ENCODE results near the gene MALRD1.

The MALRD1 gene

DNA sequence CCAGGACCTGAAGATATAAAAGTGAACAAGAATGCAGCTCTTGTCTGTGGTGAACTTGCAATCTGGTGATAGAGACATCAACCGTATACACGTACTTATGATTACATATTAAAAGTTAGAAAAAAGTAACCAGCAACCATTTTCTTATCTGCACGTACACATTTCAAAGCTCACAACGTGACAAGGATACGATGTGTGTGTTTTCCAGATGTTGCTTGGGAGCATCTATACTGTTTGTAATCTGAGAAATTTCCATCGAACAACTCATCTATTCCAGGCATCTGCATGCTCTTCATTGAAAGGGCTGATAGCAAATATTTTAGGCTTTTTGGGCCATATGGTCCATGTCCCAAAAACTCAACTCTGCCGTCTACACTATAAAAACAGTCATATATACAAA lies 23.3 kb downstream of the MALRD1 start:
- no peak overlapping the region for H3K18ac ChIP-seq (ENCODE audit: low read length)
- H4K5ac ChIP-seq (ENCODE audit: low read length), result no peak overlapping the region
- no peak overlapping the region for H3K23ac ChIP-seq (ENCODE audit: low read length)
- no peak overlapping the region for H3K9ac ChIP-seq (ENCODE audit: low read length)
- H3K56ac ChIP-seq (ENCODE audit: low read length), result no peak overlapping the region
- H3K27me3 ChIP-seq (ENCODE audit: insufficient read depth, low read length, poor library complexity), result no peaks in the 10 kb centered on the region
- no peak overlapping the region for H3K4ac ChIP-seq (ENCODE audit: low read depth, low read length)
- no peak overlapping the region for H2BK5ac ChIP-seq (ENCODE audit: low read length)
- H3K36me3 ChIP-seq (ENCODE audit: control insufficient read depth, insufficient read depth, low read length), result no peaks in the 10 kb centered on the region
- no peak overlapping the region for H3K4me3 ChIP-seq (ENCODE audit: low read length)
- DNase-seq, result no peak
- H3K4me2 ChIP-seq (ENCODE audit: low read length), result no peak overlapping the region
- no peaks in the 10 kb centered on the region for H3K4me1 ChIP-seq (ENCODE audit: control insufficient read depth, low read depth, low read length)
- WGBS (ENCODE audit: extremely low coverage, insufficient coverage, low lambda C conversion rate), result no CpG with 5 or more reads among the region's 7 CpGs
- no peaks in the 10 kb centered on the region for H3K79me1 ChIP-seq (ENCODE audit: low read length)
- H4K8ac ChIP-seq (ENCODE audit: low read depth, low read length), result no peak overlapping the region
- no peak overlapping the region for H2AK5ac ChIP-seq (ENCODE audit: low read length)
- no peaks in the 10 kb centered on the region for H3K79me2 ChIP-seq (ENCODE audit: control insufficient read depth, insufficient read depth, low read length)
- no peak overlapping the region for H2BK15ac ChIP-seq (replicated peaks; ENCODE audit: low read depth)
- H3K27ac ChIP-seq (ENCODE audit: low read depth, low read length), result no peak overlapping the region
- H2BK120ac ChIP-seq (ENCODE audit: low read depth, low read length), result no peak overlapping the region

DNA sequence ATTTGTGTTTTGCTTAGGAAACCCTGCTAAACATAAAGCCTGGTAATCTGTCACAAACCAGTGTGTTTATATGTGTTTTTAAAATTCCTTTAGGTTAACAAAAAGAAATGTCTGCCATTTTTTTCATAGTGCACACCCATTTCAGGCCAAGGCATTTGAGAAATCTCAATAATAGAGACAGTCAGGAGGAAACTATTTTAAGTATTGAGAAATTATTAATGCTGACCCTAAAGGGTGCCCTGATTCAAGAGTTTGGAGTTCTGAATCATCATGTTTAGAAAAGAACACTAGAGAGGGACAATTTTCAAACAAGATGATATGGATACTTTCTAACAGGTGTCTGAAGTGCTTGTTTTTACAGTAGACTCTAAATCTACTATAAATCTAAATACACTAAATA lies 28.7 kb downstream of the MALRD1 start:
- Histone ChIP-seq H3K27me3 (ENCODE audit: insufficient read depth, low read length, poor library complexity) (no peaks in the 10 kb centered on the region), H3K79me1 (ENCODE audit: low read length) (no peaks in the 10 kb centered on the region), H3K56ac (ENCODE audit: low read length) (no peak overlapping the region), H2BK120ac (ENCODE audit: low read depth, low read length) (no peak overlapping the region), H3K27ac (ENCODE audit: low read depth, low read length) (no peak overlapping the region), H2AK5ac (ENCODE audit: low read length) (no peak overlapping the region), H2BK5ac (ENCODE audit: low read length) (no peak overlapping the region), H4K5ac (ENCODE audit: low read length) (no peak overlapping the region), H3K18ac (ENCODE audit: low read length) (no peak overlapping the region), H3K36me3 (ENCODE audit: control insufficient read depth, insufficient read depth, low read length) (no peaks in the 10 kb centered on the region), H3K79me2 (ENCODE audit: control insufficient read depth, insufficient read depth, low read length) (no peaks in the 10 kb centered on the region), H3K4me1 (ENCODE audit: control insufficient read depth, low read depth, low read length) (no peaks in the 10 kb centered on the region), H2BK15ac (replicated peaks; ENCODE audit: low read depth) (no peak overlapping the region), H3K4me3 (ENCODE audit: low read length) (no peak overlapping the region), H3K23ac (ENCODE audit: low read length) (no peak overlapping the region), H4K8ac (ENCODE audit: low read depth, low read length) (no peak overlapping the region), H3K4ac (ENCODE audit: low read depth, low read length) (no peak overlapping the region), H3K9ac (ENCODE audit: low read length) (no peak overlapping the region), H3K4me2 (ENCODE audit: low read length) (no peak overlapping the region)
- DNase-seq, result no peak

DNA sequence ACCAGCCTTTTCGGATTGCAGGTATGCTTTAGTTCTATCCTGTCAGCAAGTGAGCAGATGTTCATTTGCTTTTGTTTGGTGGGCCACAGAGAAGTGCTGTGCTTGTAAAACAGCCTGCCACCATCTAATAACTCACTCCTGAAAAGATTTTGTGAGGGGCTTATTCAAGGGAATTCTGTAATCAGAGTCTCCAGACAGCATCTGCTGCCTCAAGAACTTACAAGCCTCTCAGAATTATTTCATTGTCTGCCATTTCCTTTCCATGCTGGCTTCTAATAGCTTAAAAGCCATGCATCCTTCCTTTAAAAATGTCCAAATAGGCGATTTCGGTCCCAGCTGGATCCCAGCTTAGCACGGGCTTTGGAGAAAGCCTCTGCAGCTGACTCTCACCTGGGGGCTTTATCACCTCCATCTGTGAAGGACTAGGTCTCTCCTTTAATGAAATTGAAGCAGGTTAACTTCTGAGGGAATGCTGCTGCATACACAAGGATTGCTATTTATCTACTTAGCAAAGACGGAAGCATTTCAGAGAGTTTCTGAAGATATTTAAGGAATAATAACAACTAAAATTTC lies 48.0 kb downstream of the MALRD1 start:
- Histone ChIP-seq H3K4me1 (ENCODE audit: control insufficient read depth, low read depth, low read length) (no peaks in the 10 kb centered on the region), H3K4ac (ENCODE audit: low read depth, low read length) (no peak overlapping the region), H3K79me2 (ENCODE audit: control insufficient read depth, insufficient read depth, low read length) (no peaks in the 10 kb centered on the region), H2BK15ac (replicated peaks; ENCODE audit: low read depth) (no peak overlapping the region), H3K4me3 (ENCODE audit: low read length) (no peak overlapping the region), H4K5ac (ENCODE audit: low read length) (no peak overlapping the region), H3K23ac (ENCODE audit: low read length) (no peak overlapping the region), H3K18ac (ENCODE audit: low read length) (no peak overlapping the region), H3K27me3 (ENCODE audit: insufficient read depth, low read length, poor library complexity) (no peaks in the 10 kb centered on the region), H3K79me1 (ENCODE audit: low read length) (no peaks in the 10 kb centered on the region), H3K9ac (ENCODE audit: low read length) (no peak overlapping the region), H3K27ac (ENCODE audit: low read depth, low read length) (no peak overlapping the region), H2BK120ac (ENCODE audit: low read depth, low read length) (no peak overlapping the region), H3K56ac (ENCODE audit: low read length) (no peak overlapping the region), H3K36me3 (ENCODE audit: control insufficient read depth, insufficient read depth, low read length) (no peaks in the 10 kb centered on the region), H2AK5ac (ENCODE audit: low read length) (no peak overlapping the region), H4K8ac (ENCODE audit: low read depth, low read length) (no peak overlapping the region), H3K4me2 (ENCODE audit: low read length) (no peak overlapping the region), H2BK5ac (ENCODE audit: low read length) (no peak overlapping the region)
- DNase-seq, result no peak
- WGBS (ENCODE audit: extremely low coverage, insufficient coverage, low lambda C conversion rate), result no CpG with 5 or more reads among the region's 5 CpGs

DNA sequence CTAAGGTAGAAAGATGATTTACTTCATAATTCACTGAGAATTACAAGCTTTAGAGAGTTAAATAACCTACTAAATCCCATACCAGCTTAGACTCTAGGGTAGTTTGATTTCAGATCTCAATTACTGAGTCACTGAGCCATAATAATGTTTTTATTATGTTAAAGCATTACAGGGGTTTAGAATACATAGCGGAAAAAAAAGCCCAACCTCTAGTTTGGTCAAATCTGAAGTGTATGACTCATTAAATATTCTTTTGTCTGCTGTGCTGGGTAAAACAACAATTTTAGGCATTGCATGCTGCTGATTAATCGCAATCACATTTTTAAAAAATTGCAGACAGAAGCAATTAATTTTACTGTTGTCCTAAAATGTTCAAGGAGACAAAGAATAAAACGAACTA lies 48.5 kb downstream of the MALRD1 start:
- Histone ChIP-seq H3K4me2 (ENCODE audit: low read length) (no peak overlapping the region), H2AK5ac (ENCODE audit: low read length) (no peak overlapping the region), H3K23ac (ENCODE audit: low read length) (no peak overlapping the region), H4K8ac (ENCODE audit: low read depth, low read length) (no peak overlapping the region), H3K4me3 (ENCODE audit: low read length) (no peak overlapping the region), H3K18ac (ENCODE audit: low read length) (no peak overlapping the region), H2BK15ac (replicated peaks; ENCODE audit: low read depth) (no peak overlapping the region), H3K36me3 (ENCODE audit: control insufficient read depth, insufficient read depth, low read length) (no peaks in the 10 kb centered on the region), H3K27me3 (ENCODE audit: insufficient read depth, low read length, poor library complexity) (no peaks in the 10 kb centered on the region), H3K4ac (ENCODE audit: low read depth, low read length) (no peak overlapping the region), H3K9ac (ENCODE audit: low read length) (no peak overlapping the region), H3K79me1 (ENCODE audit: low read length) (no peaks in the 10 kb centered on the region), H2BK120ac (ENCODE audit: low read depth, low read length) (no peak overlapping the region), H4K5ac (ENCODE audit: low read length) (no peak overlapping the region), H3K27ac (ENCODE audit: low read depth, low read length) (no peak overlapping the region), H3K4me1 (ENCODE audit: control insufficient read depth, low read depth, low read length) (no peaks in the 10 kb centered on the region), H3K56ac (ENCODE audit: low read length) (no peak overlapping the region), H2BK5ac (ENCODE audit: low read length) (no peak overlapping the region), H3K79me2 (ENCODE audit: control insufficient read depth, insufficient read depth, low read length) (no peaks in the 10 kb centered on the region)
- no CpG with 5 or more reads among the region's 3 CpGs for WGBS (ENCODE audit: extremely low coverage, insufficient coverage, low lambda C conversion rate)
- DNase-seq, result no peak

DNA sequence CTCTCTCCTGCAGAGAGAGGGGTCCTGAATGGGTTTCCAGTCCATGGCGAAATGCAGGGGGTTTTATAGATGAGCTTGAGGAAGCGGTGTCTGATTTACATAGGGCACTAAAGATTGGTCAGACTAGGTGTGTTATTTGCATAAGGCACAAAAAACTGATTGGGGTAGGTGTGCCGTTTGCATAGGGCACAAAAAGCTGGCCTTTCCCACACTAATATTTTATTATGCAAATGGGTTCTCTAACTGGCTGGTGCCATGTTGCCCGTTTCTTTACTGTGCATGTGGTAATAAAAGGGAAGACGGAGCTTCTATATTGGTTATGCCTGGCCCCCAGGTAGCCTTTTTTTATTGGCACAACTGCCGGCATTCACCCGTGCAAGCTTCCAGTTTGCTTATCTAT lies 50.2 kb downstream of the MALRD1 start:
- Histone ChIP-seq H3K4ac (ENCODE audit: low read depth, low read length) (no peak overlapping the region), H2AK5ac (ENCODE audit: low read length) (no peak overlapping the region), H3K27me3 (ENCODE audit: insufficient read depth, low read length, poor library complexity) (no peaks in the 10 kb centered on the region), H3K4me1 (ENCODE audit: control insufficient read depth, low read depth, low read length) (no peaks in the 10 kb centered on the region), H2BK15ac (replicated peaks; ENCODE audit: low read depth) (no peak overlapping the region), H3K36me3 (ENCODE audit: control insufficient read depth, insufficient read depth, low read length) (no peaks in the 10 kb centered on the region), H3K4me2 (ENCODE audit: low read length) (no peak overlapping the region), H3K79me1 (ENCODE audit: low read length) (no peaks in the 10 kb centered on the region), H3K56ac (ENCODE audit: low read length) (no peak overlapping the region), H3K4me3 (ENCODE audit: low read length) (no peak overlapping the region), H3K9ac (ENCODE audit: low read length) (no peak overlapping the region), H3K23ac (ENCODE audit: low read length) (no peak overlapping the region), H4K8ac (ENCODE audit: low read depth, low read length) (no peak overlapping the region), H2BK120ac (ENCODE audit: low read depth, low read length) (no peak overlapping the region), H3K18ac (ENCODE audit: low read length) (no peak overlapping the region), H3K79me2 (ENCODE audit: control insufficient read depth, insufficient read depth, low read length) (no peaks in the 10 kb centered on the region), H4K5ac (ENCODE audit: low read length) (no peak overlapping the region), H2BK5ac (ENCODE audit: low read length) (no peak overlapping the region), H3K27ac (ENCODE audit: low read depth, low read length) (no peak overlapping the region)
- DNase-seq, result no peak
- WGBS (ENCODE audit: extremely low coverage, insufficient coverage, low lambda C conversion rate), result no CpG with 5 or more reads among the region's 7 CpGs

DNA sequence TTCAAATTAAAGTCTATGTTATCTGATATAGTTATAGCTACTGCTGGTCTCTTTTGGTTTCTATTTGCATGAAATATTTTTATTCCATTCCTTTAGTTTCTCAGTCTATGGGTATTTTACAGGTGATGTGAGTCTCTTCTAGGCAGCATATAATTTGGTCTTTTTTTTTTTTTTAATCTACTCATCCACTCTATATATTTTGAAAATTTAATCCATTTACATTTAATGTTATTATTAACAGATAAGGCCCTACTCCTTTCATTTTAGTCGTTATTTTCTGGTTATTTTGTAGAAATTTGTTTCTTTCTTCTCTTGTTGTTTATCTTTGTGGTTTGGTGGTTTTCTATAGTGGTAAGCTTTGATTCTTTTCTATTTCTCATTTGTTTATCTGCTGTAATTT lies 58.8 kb downstream of the MALRD1 start:
- no peak overlapping the region for H3K18ac ChIP-seq (ENCODE audit: low read length)
- no peak overlapping the region for H3K4me3 ChIP-seq (ENCODE audit: low read length)
- H2BK120ac ChIP-seq (ENCODE audit: low read depth, low read length), result no peak overlapping the region
- no peak overlapping the region for H2BK5ac ChIP-seq (ENCODE audit: low read length)
- no peak for DNase-seq
- no peaks in the 10 kb centered on the region for H3K79me2 ChIP-seq (ENCODE audit: control insufficient read depth, insufficient read depth, low read length)
- no peak overlapping the region for H4K8ac ChIP-seq (ENCODE audit: low read depth, low read length)
- no peak overlapping the region for H3K56ac ChIP-seq (ENCODE audit: low read length)
- no peak overlapping the region for H3K4me2 ChIP-seq (ENCODE audit: low read length)
- H4K5ac ChIP-seq (ENCODE audit: low read length), result no peak overlapping the region
- WGBS (ENCODE audit: extremely low coverage, insufficient coverage, low lambda C conversion rate), result no CpG with 5 or more reads among the region's 1 CpG
- H2AK5ac ChIP-seq (ENCODE audit: low read length), result no peak overlapping the region
- no peaks in the 10 kb centered on the region for H3K79me1 ChIP-seq (ENCODE audit: low read length)
- H3K36me3 ChIP-seq (ENCODE audit: control insufficient read depth, insufficient read depth, low read length), result no peaks in the 10 kb centered on the region
- H3K23ac ChIP-seq (ENCODE audit: low read length), result no peak overlapping the region
- H3K27ac ChIP-seq (ENCODE audit: low read depth, low read length), result no peak overlapping the region
- no peak overlapping the region for H3K9ac ChIP-seq (ENCODE audit: low read length)
- H3K27me3 ChIP-seq (ENCODE audit: insufficient read depth, low read length, poor library complexity), result no peaks in the 10 kb centered on the region
- no peak overlapping the region for H2BK15ac ChIP-seq (replicated peaks; ENCODE audit: low read depth)
- no peaks in the 10 kb centered on the region for H3K4me1 ChIP-seq (ENCODE audit: control insufficient read depth, low read depth, low read length)
- no peak overlapping the region for H3K4ac ChIP-seq (ENCODE audit: low read depth, low read length)

Measured in mesendoderm (in vitro differentiated cells).